H9 (cell line): Measurements from ENCODE around the gene G2E3. TPM values are rescaled to one million over a fixed set of nuclear protein-coding genes. Genes with fewer than 3 reads are reported as not detected.

ENCODE experiments used
- DNase-seq: peaks from one replicate; pipeline ENCODE4 v3.0.0-alpha.2; 2017
- H2AFZ ChIP-seq: one replicate; pipeline ENCODE4 v1.6.1; 2013; ENCODE audit warnings: mild to moderate bottlenecking, low read length, control low read depth, moderate library complexity
- H2AK5ac ChIP-seq: 2 replicates; pipeline ENCODE4 v1.6.1; 2013; ENCODE audit warnings: low read length, control low read depth, mixed read lengths; ENCODE audit not compliant: insufficient read length
- H2BK120ac ChIP-seq: one replicate; pipeline ENCODE4 v1.6.1; 2013; ENCODE audit warnings: low read depth, mild to moderate bottlenecking, low read length, control low read depth, inconsistent platforms; ENCODE audit not compliant: poor library complexity, severe bottlenecking
- H2BK12ac ChIP-seq: 2 replicates; pipeline ENCODE4 v1.6.1; 2013; ENCODE audit warnings: low read length, control low read depth, mixed read lengths, low read depth; ENCODE audit not compliant: insufficient read length
- H2BK15ac ChIP-seq: 2 replicates; pipeline ENCODE4 v1.6.1; 2013; ENCODE audit warnings: low read depth, low read length, control low read depth
- H2BK20ac ChIP-seq: one replicate; pipeline ENCODE4 v1.6.1; 2013; ENCODE audit warnings: low read depth, mild to moderate bottlenecking, low read length, control low read depth, inconsistent platforms; ENCODE audit not compliant: poor library complexity, severe bottlenecking
- H2BK5ac ChIP-seq: 2 replicates; pipeline ENCODE4 v1.6.1; 2013; ENCODE audit warnings: low read length, control low read depth, mixed read lengths; ENCODE audit not compliant: insufficient read length
- H3K14ac ChIP-seq: 2 replicates; pipeline ENCODE4 v1.6.1; 2013; ENCODE audit warnings: low read length, control low read depth; ENCODE audit not compliant: insufficient read depth
- H3K18ac ChIP-seq: 2 replicates; pipeline ENCODE4 v1.6.1; 2013; ENCODE audit warnings: low read depth, mild to moderate bottlenecking, mixed read lengths, low read length, control low read depth; ENCODE audit not compliant: insufficient read length
- H3K23ac ChIP-seq: 2 replicates; pipeline ENCODE4 v1.6.1; 2013; ENCODE audit warnings: low read length, control low read depth, mixed read lengths, low read depth; ENCODE audit not compliant: insufficient read length
- H3K23me2 ChIP-seq: 2 replicates; pipeline ENCODE4 v1.6.1; 2013; ENCODE audit warnings: low read depth, mild to moderate bottlenecking, mixed read lengths, low read length, control low read depth; ENCODE audit not compliant: insufficient read length, poor library complexity, severe bottlenecking
- H3K27ac ChIP-seq: 2 replicates; pipeline ENCODE4 v1.5.1; 2013; ENCODE audit warnings: low read length, control low read depth, mixed read lengths, low read depth; ENCODE audit not compliant: insufficient read length
- H3K27me3 ChIP-seq: 2 replicates; pipeline ENCODE4 v1.6.1; 2013; ENCODE audit warnings: low read length, control low read depth, inconsistent platforms; ENCODE audit not compliant: insufficient read depth
- H3K4ac ChIP-seq: 2 replicates; pipeline ENCODE4 v1.6.1; 2013; ENCODE audit warnings: low read depth, mild to moderate bottlenecking, control low read depth, inconsistent platforms, low read length, moderate library complexity
- H3K4me1 ChIP-seq: 2 replicates; pipeline ENCODE4 v1.6.1; 2013; ENCODE audit warnings: low read length, control low read depth, inconsistent platforms; ENCODE audit not compliant: insufficient read depth
- H3K4me2 ChIP-seq: 2 replicates; pipeline ENCODE4 v1.6.1; 2013; ENCODE audit warnings: low read length, control low read depth, mixed read lengths; ENCODE audit not compliant: insufficient read length, insufficient read depth
- H3K56ac ChIP-seq: 2 replicates; pipeline ENCODE4 v1.6.1; 2013; ENCODE audit warnings: low read depth, mild to moderate bottlenecking, mixed read lengths, low read length, control low read depth; ENCODE audit not compliant: insufficient read length
- H3K79me1 ChIP-seq: 2 replicates; pipeline ENCODE4 v1.6.1; 2013; ENCODE audit warnings: low read depth, mild to moderate bottlenecking, moderate library complexity, low read length, control low read depth, inconsistent platforms; ENCODE audit not compliant: insufficient read depth, poor library complexity, severe bottlenecking
- H3K79me2 ChIP-seq: 2 replicates; pipeline ENCODE4 v1.6.1; 2013; ENCODE audit warnings: low read length, control low read depth, inconsistent platforms; ENCODE audit not compliant: insufficient read depth
- H3K9ac ChIP-seq: 2 replicates; pipeline ENCODE4 v1.6.1; 2013; ENCODE audit warnings: low read length, control low read depth, mixed read lengths; ENCODE audit not compliant: insufficient read length; ENCODE audit errors: extremely low read depth
- H3K9me3 ChIP-seq: one replicate; pipeline ENCODE4 v1.6.1; 2013; ENCODE audit warnings: low read depth, low read length, inconsistent platforms; ENCODE audit not compliant: control insufficient read depth
- H3T11ph ChIP-seq: one replicate; pipeline ENCODE4 v1.6.1; 2013; ENCODE audit warnings: mild to moderate bottlenecking, low read length, control low read depth, inconsistent platforms
- H4K20me1 ChIP-seq: one replicate; pipeline ENCODE4 v1.6.1; 2013; ENCODE audit not compliant: control insufficient read depth, insufficient read length, insufficient read depth
- H4K5ac ChIP-seq: 2 replicates; pipeline ENCODE4 v1.6.1; 2013; ENCODE audit warnings: low read depth, mild to moderate bottlenecking, mixed read lengths, low read length, control low read depth; ENCODE audit not compliant: insufficient read length
- H4K8ac ChIP-seq: replicated peaks from 2 replicates; pipeline ENCODE4 v1.6.1; 2013; ENCODE audit warnings: low read length, control low read depth, mixed read lengths, low read depth; ENCODE audit not compliant: insufficient read length
- H4K91ac ChIP-seq: 2 replicates; pipeline ENCODE4 v1.6.1; 2013; ENCODE audit warnings: low read depth, mild to moderate bottlenecking, moderate library complexity, mixed read lengths, low read length, control low read depth; ENCODE audit not compliant: insufficient read length
- H3K27ac Mint-ChIP-seq, 3 experiments: 2 replicates in 2 of 3; 3 replicates in 1 of 3; pipeline ENCODE4 v1.8.0; 2020 to 2021; ENCODE audit warnings: mixed read lengths in 3 of 3, mild to moderate bottlenecking in 1 of 3, moderate library complexity in 1 of 3
- H3K27me3 Mint-ChIP-seq: 2 replicates; pipeline ENCODE4 v1.8.0; 2021; ENCODE audit warnings: low read depth, mild to moderate bottlenecking, moderate library complexity, mixed read lengths
- H3K36me3 Mint-ChIP-seq, 3 experiments: 2 replicates in 2 of 3; 3 replicates in 1 of 3; pipeline ENCODE4 v1.8.0; 2020 to 2021; ENCODE audit warnings: low read depth in 3 of 3, mixed read lengths in 3 of 3; ENCODE audit not compliant: insufficient read depth in 1 of 3
- H3K4me1 Mint-ChIP-seq, 2 experiments: 2 replicates each; pipeline ENCODE4 v1.8.0; 2020; ENCODE audit warnings: mixed read lengths in 2 of 2
- H3K4me3 Mint-ChIP-seq, 2 experiments: 2 replicates in 1 of 2; 3 replicates in 1 of 2; pipeline ENCODE4 v1.8.0; 2020 to 2021; ENCODE audit warnings: mild to moderate bottlenecking in 2 of 2, mixed read lengths in 2 of 2, moderate library complexity in 1 of 2
- H3K9me3 Mint-ChIP-seq, 2 experiments: 2 replicates in 1 of 2; 3 replicates in 1 of 2; pipeline ENCODE4 v1.8.0; 2020; ENCODE audit warnings: mild to moderate bottlenecking in 2 of 2, mixed read lengths in 2 of 2, moderate library complexity in 1 of 2
- WGBS: extraction: QIAGEN DNeasy Blood & Tissue Kit; methylation state at CpG from one replicate; pipeline ENCODE4 v1.1.7; 2013; ENCODE audit warnings: missing lambda C conversion rate, low lambda C conversion rate, mixed read lengths; ENCODE audit not compliant: insufficient read length; ENCODE audit errors: extremely low coverage; 5-methylcytosine and 5-hydroxymethylcytosine counted together
- total RNA-seq: library from RNA; stranded (reverse); gene quantifications from 2 replicates; pipeline ENCODE4 v1.2.1, GENCODE V29; 2021
- TF ChIP-seq, protein P1 (sequence below): fragments of 200-600 bp; sonication (generic); conservative IDR thresholded peaks from 3 replicates; pipeline ENCODE4 v1.8.0; 2021; ENCODE audit warnings: antibody characterized with exemption, mild to moderate bottlenecking

G2E3 gene
- total RNA-seq, 1 experiment from 2014 or later: 49.2 TPM

DNA sequence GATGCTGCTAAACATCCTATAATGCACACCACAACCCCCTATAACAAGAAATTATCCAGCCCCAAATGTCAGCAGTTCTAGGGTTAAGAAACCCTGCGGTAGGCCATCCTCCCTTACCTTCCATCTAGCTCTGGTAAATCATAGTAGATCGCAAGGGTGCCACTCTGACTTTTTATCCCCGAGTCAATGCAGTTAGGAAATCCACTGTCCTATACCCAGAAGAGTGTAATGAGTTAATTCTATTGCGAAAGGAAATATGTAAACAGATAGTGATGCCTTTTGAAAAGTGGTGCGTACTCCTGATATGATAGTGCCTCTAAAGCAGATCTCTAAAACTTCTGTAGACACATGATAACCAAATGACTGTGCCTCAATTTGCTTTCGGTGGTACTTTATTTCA is 93.0 kb downstream of the G2E3 start:
- DNase-seq: no peak
- Histone ChIP-seq H3T11ph (no peak overlapping the region), H3K79me1 (no peaks in the 10 kb centered on the region), H2BK20ac (no peak overlapping the region), H4K5ac (no peak overlapping the region), H2BK5ac (no peak overlapping the region), H2BK15ac (no peak overlapping the region), H3K9me3 (no peaks in the 10 kb centered on the region), H4K8ac (no peak overlapping the region), H2AK5ac (no peak overlapping the region), H3K79me2 (no peaks in the 10 kb centered on the region), H3K27ac (no peak overlapping the region), H3K4ac (no peak overlapping the region), H3K27me3 (no peaks in the 10 kb centered on the region), H3K4me2 (no peak overlapping the region), H3K23me2 (no peaks in the 10 kb centered on the region), H3K4me1 (no peaks in the 10 kb centered on the region), H2AFZ (no peak overlapping the region), H3K23ac (no peak overlapping the region), H3K9ac (no peak overlapping the region), H4K20me1 (no peaks in the 10 kb centered on the region), H4K91ac (no peak overlapping the region), H2BK120ac (no peak overlapping the region), H3K56ac (no peak overlapping the region), H3K14ac (no peak overlapping the region), H3K18ac (no peak overlapping the region), H2BK12ac (no peak overlapping the region)
- TF ChIP-seq, protein P1, sequence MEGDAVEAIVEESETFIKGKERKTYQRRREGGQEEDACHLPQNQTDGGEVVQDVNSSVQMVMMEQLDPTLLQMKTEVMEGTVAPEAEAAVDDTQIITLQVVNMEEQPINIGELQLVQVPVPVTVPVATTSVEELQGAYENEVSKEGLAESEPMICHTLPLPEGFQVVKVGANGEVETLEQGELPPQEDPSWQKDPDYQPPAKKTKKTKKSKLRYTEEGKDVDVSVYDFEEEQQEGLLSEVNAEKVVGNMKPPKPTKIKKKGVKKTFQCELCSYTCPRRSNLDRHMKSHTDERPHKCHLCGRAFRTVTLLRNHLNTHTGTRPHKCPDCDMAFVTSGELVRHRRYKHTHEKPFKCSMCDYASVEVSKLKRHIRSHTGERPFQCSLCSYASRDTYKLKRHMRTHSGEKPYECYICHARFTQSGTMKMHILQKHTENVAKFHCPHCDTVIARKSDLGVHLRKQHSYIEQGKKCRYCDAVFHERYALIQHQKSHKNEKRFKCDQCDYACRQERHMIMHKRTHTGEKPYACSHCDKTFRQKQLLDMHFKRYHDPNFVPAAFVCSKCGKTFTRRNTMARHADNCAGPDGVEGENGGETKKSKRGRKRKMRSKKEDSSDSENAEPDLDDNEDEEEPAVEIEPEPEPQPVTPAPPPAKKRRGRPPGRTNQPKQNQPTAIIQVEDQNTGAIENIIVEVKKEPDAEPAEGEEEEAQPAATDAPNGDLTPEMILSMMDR: no peak
- Mint-ChIP-seq H3K9me3 (no peaks in the 10 kb centered on the region), H3K4me3 (no peak overlapping the region), H3K27ac (no peak overlapping the region), H3K27me3 (no peaks in the 10 kb centered on the region), H3K36me3 (peaks cover 6 to 45% (median 38%) of the 10 kb centered on the region in 3 experiments; a peak in 6 of 7 replicates), H3K4me1 (no peaks in the 10 kb centered on the region)
- no CpG with 5 or more reads among the region's 6 CpGs for WGBS
